ENCODE results near the gene MAN1C1. TPM values are rescaled to one million over a fixed set of nuclear protein-coding genes. Genes with fewer than 3 reads are reported as not detected.

Gene MAN1C1
- total and polyA plus RNA-seq, 10 of the 15 experiments (the other 5 are each of a cell fraction or from before 2014, with no cell fraction given) = 0.12 to 0.56 (median 0.22) TPM; not detected in 3

GRCh38 chr1:25803368-25803767, 186.8 kb downstream of the MAN1C1 start:
- ChIA-PET CTCF (interaction anchor here (0.7 to 8.4 kb wide), 7 partner anchors 8 to 282 kb away, joined by 3 to 63 read pairs (median 4); partner anchors contain the start of gene MTFR1L), RAD21 (ENCODE audit: unreplicated experiment) (interaction anchor here (1.3 to 2.3 kb wide), 3 partner anchors 16 to 276 kb away, joined by 3 to 6 read pairs (median 5); partner anchors contain the start of gene MTFR1L), SMC1A (ENCODE audit: uncharacterized antibody, unreplicated experiment) (interaction anchor here (0.9 to 2.2 kb wide), 5 partner anchors 11 to 368 kb away, joined by 3 to 7 read pairs (median 3); no protein-coding TSS in a partner anchor), POLR2A (interaction anchor here (0.7 to 1.6 kb wide), 4 partner anchors 16 to 260 kb away, joined by 3 to 6 read pairs (median 4); partner anchors contain the start of genes LDLRAP1 and MTFR1L)
- in situ Hi-C loops (cut with MboI) = loop anchor here (25.0 kb wide), 1 partner anchor 391 kb away; the partner anchor contains the start of gene RHCE
- H3K4me1 ChIP-seq (ENCODE audit: control insufficient read depth, insufficient read depth, low read length) = peaks cover 33% of the 10 kb centered on the region
- no peak overlapping the region for H3K9ac ChIP-seq (ENCODE audit: control insufficient read depth, insufficient read depth, low read length)
- no peaks in the 10 kb centered on the region for H3K36me3 ChIP-seq (ENCODE audit: control insufficient read depth in 2 of 2, insufficient read depth in 2 of 2, low read length in 1 of 2)
- no peaks in the 10 kb centered on the region; the same call in 2 of the 3 replicates for H3K9me3 ChIP-seq (replicated peaks; ENCODE audit: control insufficient read depth, insufficient read depth, low read length)
- no peaks in the 10 kb centered on the region for H4K20me1 ChIP-seq (ENCODE audit: control insufficient read depth, insufficient read depth)
- ATAC-seq (no peak), DNase-seq (ENCODE audit: low read depth, low spot score) (no peak), FAIRE-seq (no peak)
- no peak overlapping the region for H2AFZ ChIP-seq (ENCODE audit: control insufficient read depth, low read depth, low read length)
- H3K4me2 ChIP-seq (ENCODE audit: control insufficient read depth, insufficient read depth) = peak overlapping the region; percentile 78
- TF ChIP-seq BCLAF1 (IDR thresholded peaks at IDR 0.05) = no peak
- no peak for TF ChIP-seq ZNF592 (IDR thresholded peaks at IDR 0.05)
- TF ChIP-seq NBN (IDR thresholded peaks at IDR 0.05) = no peak
- TF ChIP-seq, protein P1, sequence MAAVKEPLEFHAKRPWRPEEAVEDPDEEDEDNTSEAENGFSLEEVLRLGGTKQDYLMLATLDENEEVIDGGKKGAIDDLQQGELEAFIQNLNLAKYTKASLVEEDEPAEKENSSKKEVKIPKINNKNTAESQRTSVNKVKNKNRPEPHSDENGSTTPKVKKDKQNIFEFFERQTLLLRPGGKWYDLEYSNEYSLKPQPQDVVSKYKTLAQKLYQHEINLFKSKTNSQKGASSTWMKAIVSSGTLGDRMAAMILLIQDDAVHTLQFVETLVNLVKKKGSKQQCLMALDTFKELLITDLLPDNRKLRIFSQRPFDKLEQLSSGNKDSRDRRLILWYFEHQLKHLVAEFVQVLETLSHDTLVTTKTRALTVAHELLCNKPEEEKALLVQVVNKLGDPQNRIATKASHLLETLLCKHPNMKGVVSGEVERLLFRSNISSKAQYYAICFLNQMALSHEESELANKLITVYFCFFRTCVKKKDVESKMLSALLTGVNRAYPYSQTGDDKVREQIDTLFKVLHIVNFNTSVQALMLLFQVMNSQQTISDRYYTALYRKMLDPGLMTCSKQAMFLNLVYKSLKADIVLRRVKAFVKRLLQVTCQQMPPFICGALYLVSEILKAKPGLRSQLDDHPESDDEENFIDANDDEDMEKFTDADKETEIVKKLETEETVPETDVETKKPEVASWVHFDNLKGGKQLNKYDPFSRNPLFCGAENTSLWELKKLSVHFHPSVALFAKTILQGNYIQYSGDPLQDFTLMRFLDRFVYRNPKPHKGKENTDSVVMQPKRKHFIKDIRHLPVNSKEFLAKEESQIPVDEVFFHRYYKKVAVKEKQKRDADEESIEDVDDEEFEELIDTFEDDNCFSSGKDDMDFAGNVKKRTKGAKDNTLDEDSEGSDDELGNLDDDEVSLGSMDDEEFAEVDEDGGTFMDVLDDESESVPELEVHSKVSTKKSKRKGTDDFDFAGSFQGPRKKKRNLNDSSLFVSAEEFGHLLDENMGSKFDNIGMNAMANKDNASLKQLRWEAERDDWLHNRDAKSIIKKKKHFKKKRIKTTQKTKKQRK (IDR thresholded peaks at IDR 0.05; ENCODE audit: low read depth, low read length) = no peak
- TF ChIP-seq GABPA (IDR thresholded peaks at IDR 0.05; ENCODE audit: low read depth) = no peak
- no peaks in the 10 kb centered on the region for H3K79me2 ChIP-seq (ENCODE audit: control insufficient read depth, insufficient read depth, low read length)
- no peaks in the 10 kb centered on the region for H3K27me3 ChIP-seq (replicated peaks in 1 of 2; ENCODE audit: control insufficient read depth in 2 of 2, insufficient read depth in 2 of 2, low read length in 1 of 2)
- BruUV-seq (replicated peaks) = no TSS peak
- intact Hi-C loops (cut with micrococcal nuclease; ENCODE audit: unreplicated experiment) = loop anchor here (5.0 to 10.0 kb wide), 2 partner anchors 126 to 559 kb away; partner anchors contain the start of gene RSRP1
- 92% methylated on average over 1 of the region's 1 CpG for WGBS (ENCODE audit: insufficient coverage, insufficient replicate concordance, low lambda C conversion rate, missing lambda C conversion rate)
- H3K27ac ChIP-seq (ENCODE audit: control insufficient read depth, insufficient read depth) = no peak overlapping the region
- no peak overlapping the region for H3K4me3 ChIP-seq

Data from GM12878 (cell line).